ENCODE measurements around the gene MAP3K20.
A peak's percentile ranks its signal among the peaks of the same experiment; 100 is the strongest.

GRCh38 chr2:173210270-173211196, 134.9 kb downstream of the MAP3K20 start:
- TF ChIP-seq CTCF (IDR thresholded peaks at IDR 0.05; ENCODE audit: borderline replicate concordance, extremely low read depth, low read length, poor library complexity, severe bottlenecking) (peak; percentile 89), EZH2 (IDR thresholded peaks at IDR 0.05; ENCODE audit: borderline replicate concordance, low read depth, low read length, severe bottlenecking) (no peak)

Measured in DND-41 (cell line).